Stimulated activated CD4-positive, alpha-beta T cell treated with anti-CD3 and anti-CD28 coated beads, TNF-alpha, amount 100 ng/mL, for 4 hours (primary cell): ENCODE measurements around the gene NEURL4.
A peak's percentile ranks its signal among the peaks of the same experiment; 100 is the strongest.

Experiments used
- DNase-seq, 3 experiments: peaks; one replicate each; pipeline ENCODE4 v3.0.0-alpha.2; 2020; ENCODE audit warnings: low read depth in 3 of 3

The NEURL4 gene

DNA sequence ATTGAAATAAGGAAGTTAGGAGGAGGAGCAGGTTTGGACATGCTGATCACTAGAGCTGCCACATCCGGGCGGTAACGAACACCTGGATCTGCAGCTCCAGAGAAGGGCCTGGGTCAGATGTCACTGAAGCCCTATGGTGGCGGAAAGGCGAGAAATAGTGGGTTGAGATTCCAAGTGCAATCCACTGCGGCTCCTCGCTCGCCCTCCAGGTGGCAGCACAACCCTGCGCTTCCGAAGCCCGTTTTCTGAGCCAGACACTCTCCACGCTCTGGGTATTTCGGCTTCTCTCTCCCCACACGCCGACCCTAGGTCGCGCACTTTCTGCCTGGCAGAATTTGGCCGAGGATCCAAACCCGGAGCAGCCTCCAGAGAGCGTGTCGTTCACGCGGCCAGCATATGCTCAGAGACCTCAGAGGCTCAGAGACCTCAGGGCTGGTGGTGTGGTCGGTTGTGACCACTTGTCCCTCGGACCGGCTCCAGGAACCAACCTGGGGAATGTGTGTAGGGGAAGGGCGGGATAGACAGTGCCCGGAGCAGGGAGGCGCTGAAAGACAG is 48.5 kb downstream of the NEURL4 start:
- DNase-seq: peak; percentile 71 to 78 (median 71)

GRCh38 chr17:7279448-7279847 is 49.7 kb downstream of the NEURL4 start:
- DNase-seq: no peak

DNA sequence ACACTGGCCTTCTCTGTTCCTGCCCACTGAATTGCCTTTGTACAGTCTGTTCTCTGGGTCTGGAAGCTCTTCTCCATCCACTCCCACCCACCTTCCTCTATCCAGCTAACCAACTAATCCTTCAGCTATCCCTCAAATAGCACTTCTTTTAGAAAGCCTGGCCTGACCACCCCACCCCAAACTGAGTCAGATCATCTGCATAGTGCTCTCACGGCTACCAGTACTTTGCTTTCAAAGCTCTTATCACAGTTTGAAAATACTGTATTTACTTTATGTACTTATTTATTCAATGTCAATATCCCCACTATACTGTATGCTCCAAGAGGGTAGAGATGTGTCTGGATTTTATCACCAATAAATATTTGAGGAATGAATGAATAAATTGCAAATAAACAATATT is 62.4 kb downstream of the NEURL4 start:
- no peak for DNase-seq
